ENCODE measurements around the gene ENDOV.
A peak's percentile ranks its signal among the peaks of the same experiment; 100 is the strongest.

Gene ENDOV

GRCh38 chr17:80414803-80415625 is at the start of gene ENDOV:
TSS of gene ENDOV (plus strand) at chr17:80415167. CDS start at chr17:80415195, 28 bp downstream.
- H3K4me1 ChIP-seq (ENCODE audit: insufficient read depth, low read length): peaks cover 17% of the 10 kb centered on the region
- no peaks in the 10 kb centered on the region for H3K9me3 ChIP-seq (ENCODE audit: low read length)
- H3K27me3 ChIP-seq (ENCODE audit: insufficient read depth, low read length): no peaks in the 10 kb centered on the region
- H3K36me3 ChIP-seq (ENCODE audit: insufficient read depth, low read length): peaks cover 23% of the 10 kb centered on the region
- H3K4me3 ChIP-seq (ENCODE audit: low read length): peak within 1 kb of the TSS; percentile 90
- peak within 1 kb of the TSS; percentile 88 for H2AFZ ChIP-seq (ENCODE audit: low read depth, low read length)

GRCh38 chr17:80365983-80366382 is 49.0 kb upstream of the ENDOV start:
- H3K36me3 ChIP-seq (ENCODE audit: insufficient read depth, low read length): peaks cover 36% of the 10 kb centered on the region

GRCh38 chr17:80367503-80367902 is 47.5 kb upstream of the ENDOV start:
- Histone ChIP-seq H3K9me3 (ENCODE audit: low read length) (no peaks in the 10 kb centered on the region), H2AFZ (ENCODE audit: low read depth, low read length) (no peak overlapping the region), H3K27me3 (ENCODE audit: insufficient read depth, low read length) (no peaks in the 10 kb centered on the region), H3K4me3 (ENCODE audit: low read length) (no peak overlapping the region), H3K4me1 (ENCODE audit: insufficient read depth, low read length) (no peaks in the 10 kb centered on the region), H3K36me3 (ENCODE audit: insufficient read depth, low read length) (peaks cover 35% of the 10 kb centered on the region)

More at GRCh38 chr17:80365983-80366382, 49.0 kb upstream of the ENDOV start:
- Histone ChIP-seq H3K27me3 (ENCODE audit: insufficient read depth, low read length) (no peaks in the 10 kb centered on the region), H2AFZ (ENCODE audit: low read depth, low read length) (no peak overlapping the region), H3K4me3 (ENCODE audit: low read length) (no peak overlapping the region), H3K4me1 (ENCODE audit: insufficient read depth, low read length) (no peaks in the 10 kb centered on the region), H3K9me3 (ENCODE audit: low read length) (peaks cover 2% of the 10 kb centered on the region)

GRCh38 chr17:80371196-80371595 is 43.8 kb upstream of the ENDOV start:
- peaks cover 27% of the 10 kb centered on the region for H3K36me3 ChIP-seq (ENCODE audit: insufficient read depth, low read length)

GRCh38 chr17:80372456-80372855 is 42.5 kb upstream of the ENDOV start:
- H3K4me3 ChIP-seq (ENCODE audit: low read length): no peak overlapping the region
- H3K27me3 ChIP-seq (ENCODE audit: insufficient read depth, low read length): no peaks in the 10 kb centered on the region
- peaks cover 37% of the 10 kb centered on the region for H3K36me3 ChIP-seq (ENCODE audit: insufficient read depth, low read length)
- H2AFZ ChIP-seq (ENCODE audit: low read depth, low read length): no peak overlapping the region
- H3K9me3 ChIP-seq (ENCODE audit: low read length): no peaks in the 10 kb centered on the region
- no peaks in the 10 kb centered on the region for H3K4me1 ChIP-seq (ENCODE audit: insufficient read depth, low read length)

More at GRCh38 chr17:80371196-80371595, 43.8 kb upstream of the ENDOV start:
- H2AFZ ChIP-seq (ENCODE audit: low read depth, low read length): no peak overlapping the region
- H3K4me1 ChIP-seq (ENCODE audit: insufficient read depth, low read length): no peaks in the 10 kb centered on the region
- H3K27me3 ChIP-seq (ENCODE audit: insufficient read depth, low read length): no peaks in the 10 kb centered on the region
- H3K9me3 ChIP-seq (ENCODE audit: low read length): no peaks in the 10 kb centered on the region
- H3K4me3 ChIP-seq (ENCODE audit: low read length): no peak overlapping the region

GRCh38 chr17:80372922-80373570 is 41.9 kb upstream of the ENDOV start:
- Histone ChIP-seq H3K27me3 (ENCODE audit: insufficient read depth, low read length) (no peaks in the 10 kb centered on the region), H3K4me3 (ENCODE audit: low read length) (no peak overlapping the region), H3K9me3 (ENCODE audit: low read length) (no peaks in the 10 kb centered on the region), H3K36me3 (ENCODE audit: insufficient read depth, low read length) (peaks cover 43% of the 10 kb centered on the region), H2AFZ (ENCODE audit: low read depth, low read length) (no peak overlapping the region), H3K4me1 (ENCODE audit: insufficient read depth, low read length) (no peaks in the 10 kb centered on the region)

- Histone ChIP-seq H3K27me3 (ENCODE audit: insufficient read depth, low read length) (no peaks in the 10 kb centered on the region), H3K4me1 (ENCODE audit: insufficient read depth, low read length) (no peaks in the 10 kb centered on the region), H3K4me3 (ENCODE audit: low read length) (no peak overlapping the region), H3K36me3 (ENCODE audit: insufficient read depth, low read length) (peaks cover 43% of the 10 kb centered on the region), H3K9me3 (ENCODE audit: low read length) (no peaks in the 10 kb centered on the region), H2AFZ (ENCODE audit: low read depth, low read length) (no peak overlapping the region)
These were observed 40.8 kb upstream of the ENDOV start for GRCh38 chr17:80374039-80374731.

- Histone ChIP-seq H3K4me3 (ENCODE audit: low read length) (no peak overlapping the region), H2AFZ (ENCODE audit: low read depth, low read length) (no peak overlapping the region), H3K36me3 (ENCODE audit: insufficient read depth, low read length) (peaks cover 44% of the 10 kb centered on the region), H3K27me3 (ENCODE audit: insufficient read depth, low read length) (no peaks in the 10 kb centered on the region), H3K4me1 (ENCODE audit: insufficient read depth, low read length) (no peaks in the 10 kb centered on the region), H3K9me3 (ENCODE audit: low read length) (no peaks in the 10 kb centered on the region)
These were observed 40.0 kb upstream of the ENDOV start for GRCh38 chr17:80374732-80375585.

- peaks cover 51% of the 10 kb centered on the region for H3K36me3 ChIP-seq (ENCODE audit: insufficient read depth, low read length)
These were observed 38.4 kb upstream of the ENDOV start for GRCh38 chr17:80376531-80376930.

GRCh38 chr17:80377798-80378197 is 37.2 kb upstream of the ENDOV start:
- no peak overlapping the region for H2AFZ ChIP-seq (ENCODE audit: low read depth, low read length)
- H3K27me3 ChIP-seq (ENCODE audit: insufficient read depth, low read length): no peaks in the 10 kb centered on the region
- H3K36me3 ChIP-seq (ENCODE audit: insufficient read depth, low read length): peaks cover 57% of the 10 kb centered on the region
- no peaks in the 10 kb centered on the region for H3K9me3 ChIP-seq (ENCODE audit: low read length)
- H3K4me3 ChIP-seq (ENCODE audit: low read length): no peak overlapping the region
- H3K4me1 ChIP-seq (ENCODE audit: insufficient read depth, low read length): no peaks in the 10 kb centered on the region

More at GRCh38 chr17:80376531-80376930, 38.4 kb upstream of the ENDOV start:
- Histone ChIP-seq H2AFZ (ENCODE audit: low read depth, low read length) (no peak overlapping the region), H3K27me3 (ENCODE audit: insufficient read depth, low read length) (no peaks in the 10 kb centered on the region), H3K4me1 (ENCODE audit: insufficient read depth, low read length) (no peaks in the 10 kb centered on the region), H3K4me3 (ENCODE audit: low read length) (no peak overlapping the region), H3K9me3 (ENCODE audit: low read length) (no peaks in the 10 kb centered on the region)

GRCh38 chr17:80379348-80379747 is 35.6 kb upstream of the ENDOV start:
- H3K27me3 ChIP-seq (ENCODE audit: insufficient read depth, low read length): no peaks in the 10 kb centered on the region

GRCh38 chr17:80380068-80380467 is 34.9 kb upstream of the ENDOV start:
- no peak overlapping the region for H2AFZ ChIP-seq (ENCODE audit: low read depth, low read length)
- H3K9me3 ChIP-seq (ENCODE audit: low read length): no peaks in the 10 kb centered on the region
- no peaks in the 10 kb centered on the region for H3K4me1 ChIP-seq (ENCODE audit: insufficient read depth, low read length)
- H3K4me3 ChIP-seq (ENCODE audit: low read length): no peak overlapping the region
- peaks cover 50% of the 10 kb centered on the region for H3K36me3 ChIP-seq (ENCODE audit: insufficient read depth, low read length)
- H3K27me3 ChIP-seq (ENCODE audit: insufficient read depth, low read length): no peaks in the 10 kb centered on the region

More at GRCh38 chr17:80379348-80379747, 35.6 kb upstream of the ENDOV start:
- Histone ChIP-seq H3K4me1 (ENCODE audit: insufficient read depth, low read length) (no peaks in the 10 kb centered on the region), H3K36me3 (ENCODE audit: insufficient read depth, low read length) (peaks cover 49% of the 10 kb centered on the region), H2AFZ (ENCODE audit: low read depth, low read length) (no peak overlapping the region), H3K4me3 (ENCODE audit: low read length) (no peak overlapping the region), H3K9me3 (ENCODE audit: low read length) (no peaks in the 10 kb centered on the region)
